GM04503 (cell line): ENCODE measurements around the gene CHRNA9.

ENCODE experiments used
- DNase-seq: peaks from one replicate; pipeline ENCODE4 v3.0.0-alpha.2; 2012; ENCODE audit warnings: low read depth

Gene CHRNA9

GRCh38 chr4:40337523-40337922 lies 2.4 kb downstream of the CHRNA9 start:
- no peak for DNase-seq

- no peak for DNase-seq
Observed at GRCh38 chr4:40340030-40340429, 4.9 kb downstream of the CHRNA9 start.

DNA sequence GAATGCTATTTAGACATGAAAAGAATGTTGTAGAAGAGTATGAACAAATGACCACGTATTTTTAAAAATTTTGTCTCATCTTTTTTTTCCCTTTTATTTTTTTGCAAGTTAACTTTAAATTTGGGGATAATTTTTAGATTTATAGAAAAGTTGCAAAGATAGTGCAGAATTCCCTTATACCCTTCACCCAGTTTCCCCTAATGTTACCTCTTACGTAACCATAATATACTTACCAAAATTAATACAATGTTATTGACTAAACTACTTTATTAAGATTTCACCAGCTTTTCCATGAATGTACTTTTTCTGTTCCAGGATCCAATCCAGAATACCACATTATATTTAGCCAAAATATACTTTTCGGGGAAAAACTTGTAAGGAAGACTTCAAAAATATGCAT lies 12.3 kb downstream of the CHRNA9 start:
- no peak for DNase-seq

DNA sequence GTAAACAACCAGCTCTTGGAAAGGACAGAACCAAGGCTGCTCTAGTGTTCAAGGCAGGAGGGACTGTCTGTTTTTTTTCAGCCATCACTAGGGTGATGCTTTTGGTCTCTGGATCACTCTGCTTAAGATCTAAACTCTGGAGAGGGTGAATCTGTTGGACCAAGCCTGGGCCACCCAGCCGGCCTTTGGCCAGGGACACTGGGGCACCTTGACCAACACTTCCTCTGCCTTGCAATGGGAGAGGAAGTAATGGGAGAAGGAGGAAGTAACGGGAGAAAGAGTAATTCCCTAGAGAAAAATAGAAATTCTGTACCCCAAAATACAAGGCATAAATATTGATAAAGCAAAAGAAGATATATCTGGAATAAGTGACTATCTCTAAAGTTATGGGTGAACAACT lies 12.9 kb downstream of the CHRNA9 start:
- no peak for DNase-seq

- DNase-seq, result no peak
Observed at GRCh38 chr4:40349561-40350198, 14.5 kb downstream of the CHRNA9 start.

GRCh38 chr4:40350627-40351227 lies 15.6 kb downstream of the CHRNA9 start:
- no peak for DNase-seq

DNA sequence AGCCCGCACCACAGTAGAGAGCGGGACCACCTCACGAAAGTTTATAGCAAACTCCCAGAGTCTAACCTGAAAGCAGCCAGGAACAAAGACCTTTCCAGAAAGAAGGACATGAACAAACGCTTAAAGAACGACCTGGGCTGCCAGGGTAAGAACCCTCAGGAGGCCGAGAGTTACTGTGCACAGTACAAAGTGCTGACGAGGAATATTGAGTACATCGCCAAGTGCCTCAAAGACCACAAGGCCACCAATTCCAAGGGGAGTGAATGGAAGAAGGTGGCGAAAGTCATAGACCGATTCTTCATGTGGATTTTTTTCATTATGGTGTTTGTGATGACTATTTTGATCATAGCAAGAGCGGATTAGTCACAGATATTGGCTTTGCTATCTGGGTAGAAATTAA lies 19.0 kb downstream of the CHRNA9 start:
- no peak for DNase-seq

DNA sequence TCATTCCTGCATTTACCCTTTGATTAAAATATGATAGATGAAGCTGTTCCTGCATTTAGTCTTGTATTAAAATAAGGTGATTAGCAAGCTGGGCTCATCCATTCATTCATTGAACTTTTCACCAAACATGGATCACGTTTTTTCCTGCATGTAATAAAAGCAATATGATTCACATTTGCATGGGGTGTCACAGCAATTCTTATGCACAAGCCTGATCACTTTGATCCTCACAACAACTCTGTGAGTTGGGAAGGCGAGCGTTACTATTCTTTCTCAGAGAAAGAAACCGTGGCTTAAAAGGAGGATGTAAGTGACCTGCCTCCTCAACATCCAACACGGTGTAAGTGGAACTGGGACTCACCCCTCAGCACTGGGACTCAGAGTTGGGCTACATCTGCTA lies 20.0 kb downstream of the CHRNA9 start:
- DNase-seq, result no peak

DNA sequence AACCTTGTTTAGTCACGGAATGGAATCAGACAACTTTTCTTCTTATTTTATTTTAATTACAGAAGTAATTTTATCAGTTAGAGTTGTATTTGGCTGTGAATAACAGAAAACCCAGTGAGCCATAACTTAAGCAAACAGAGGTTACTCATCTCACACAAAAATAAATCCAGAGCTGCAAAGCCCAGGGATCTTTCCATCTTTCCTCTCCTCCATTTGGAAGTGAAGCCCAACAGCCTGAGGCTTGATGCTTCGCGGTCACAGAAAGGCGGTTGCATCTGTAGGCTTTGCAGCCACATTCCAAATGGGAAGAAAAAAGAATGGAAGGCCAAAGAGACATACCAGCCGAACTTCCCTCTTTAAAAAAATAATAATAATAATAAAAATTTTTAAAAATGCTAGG lies 22.6 kb downstream of the CHRNA9 start:
- no peak for DNase-seq

GRCh38 chr4:40361338-40361737 lies 26.2 kb downstream of the CHRNA9 start:
- no peak for DNase-seq

- no peak for DNase-seq
Observed at GRCh38 chr4:40363382-40363920, 28.3 kb downstream of the CHRNA9 start.

- DNase-seq, result no peak
Observed at GRCh38 chr4:40363945-40364344, 28.8 kb downstream of the CHRNA9 start.

DNA sequence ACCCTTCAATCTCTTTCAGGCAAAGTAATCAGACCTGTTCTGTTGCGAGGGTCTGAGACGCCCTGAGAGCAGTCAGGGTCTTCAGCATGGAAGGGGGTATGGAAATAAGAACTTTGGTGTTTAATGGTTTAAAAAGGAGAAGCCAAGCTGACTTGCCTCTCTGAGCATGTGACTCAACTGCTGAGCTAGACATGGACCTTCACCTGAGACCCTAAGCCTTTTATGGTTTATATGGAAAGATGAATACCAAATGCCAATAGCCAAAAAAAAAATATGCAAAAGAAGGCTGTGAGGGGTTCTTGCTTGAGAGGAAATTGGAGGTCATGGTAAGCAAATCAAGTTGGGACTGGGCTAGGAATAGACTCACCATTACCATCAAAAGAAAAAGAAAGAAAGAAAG lies 30.6 kb downstream of the CHRNA9 start:
- DNase-seq, result no peak

GRCh38 chr4:40367451-40367850 lies 32.3 kb downstream of the CHRNA9 start:
- DNase-seq, result peak; percentile 11

DNA sequence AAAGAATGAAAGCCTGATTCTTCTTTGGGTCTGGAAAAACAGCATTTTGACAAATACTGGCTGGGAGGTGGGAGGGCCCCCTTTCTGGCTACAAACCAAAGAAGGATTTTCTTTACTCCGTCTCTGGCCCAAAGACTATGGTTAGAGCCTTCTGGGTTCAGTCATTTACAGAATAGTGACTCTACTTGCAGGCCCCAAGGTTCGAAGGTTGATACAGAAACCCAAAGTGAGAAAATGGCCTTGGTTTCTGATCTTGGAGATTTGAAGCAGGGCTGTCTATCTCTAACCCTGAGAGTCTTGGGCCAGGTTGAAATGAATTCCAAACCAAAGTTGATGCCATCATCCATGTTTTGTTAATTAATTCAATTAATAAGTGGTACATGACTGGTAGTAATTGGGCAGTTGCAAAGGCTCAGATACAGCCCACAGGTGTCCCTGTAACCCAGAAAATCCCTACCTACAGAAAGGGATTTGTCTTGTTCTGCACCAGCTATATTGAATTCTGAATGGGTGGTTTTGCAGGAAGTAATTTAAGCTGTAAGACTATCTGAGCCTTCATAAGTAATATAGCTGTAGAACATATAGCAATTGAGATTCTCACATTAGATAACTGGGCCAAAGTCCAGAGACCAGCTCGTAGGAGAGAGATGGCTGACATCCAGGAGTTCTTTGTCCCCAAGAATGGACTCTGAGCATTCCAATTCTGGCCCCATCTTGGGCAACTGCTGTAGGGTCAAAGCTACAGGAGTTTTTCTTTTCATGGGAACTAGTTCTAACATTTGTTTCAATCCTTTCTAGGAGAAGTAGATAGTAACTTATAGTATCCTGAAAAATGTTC lies 34.5 kb downstream of the CHRNA9 start:
- DNase-seq, result no peak

- no peak for DNase-seq
Observed at GRCh38 chr4:40372651-40373050, 37.5 kb downstream of the CHRNA9 start.

GRCh38 chr4:40373636-40374035 lies 38.5 kb downstream of the CHRNA9 start:
- no peak for DNase-seq

DNA sequence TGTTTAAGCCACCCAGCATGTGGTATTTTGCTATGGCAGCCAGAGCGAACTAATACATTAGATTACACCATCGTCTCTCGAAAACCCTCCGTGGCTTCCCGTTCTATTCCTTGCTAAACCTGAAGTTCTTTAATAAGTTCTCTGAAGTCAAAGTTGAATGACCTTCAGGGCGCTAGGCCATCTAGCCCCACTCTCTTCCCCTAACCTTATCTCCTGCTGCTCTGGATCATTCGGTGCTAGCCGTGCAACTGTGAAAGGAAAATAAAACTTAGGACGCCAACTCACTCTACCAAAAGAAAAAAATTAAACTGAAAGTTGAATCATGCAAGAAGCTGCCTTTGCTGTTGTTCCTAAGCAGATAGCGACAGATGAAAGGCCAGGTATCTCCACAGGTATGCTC lies 40.0 kb downstream of the CHRNA9 start:
- DNase-seq, result no peak

- no peak for DNase-seq
Observed at GRCh38 chr4:40375620-40376019, 40.5 kb downstream of the CHRNA9 start.

GRCh38 chr4:40377512-40378365 lies 42.6 kb downstream of the CHRNA9 start:
- peak; percentile 25 for DNase-seq

GRCh38 chr4:40378619-40379018 lies 43.5 kb downstream of the CHRNA9 start:
- DNase-seq, result no peak

- no peak for DNase-seq
Observed at GRCh38 chr4:40379248-40379647, 44.1 kb downstream of the CHRNA9 start.
